ENCODE measurements around the gene RAE1. TPM values are rescaled to one million over a fixed set of nuclear protein-coding genes. Genes with fewer than 3 reads are reported as not detected.

RAE1 gene
- total RNA-seq, 8 experiments from 2014 or later: 27.6 to 49.5 (median 32.8) TPM

DNA sequence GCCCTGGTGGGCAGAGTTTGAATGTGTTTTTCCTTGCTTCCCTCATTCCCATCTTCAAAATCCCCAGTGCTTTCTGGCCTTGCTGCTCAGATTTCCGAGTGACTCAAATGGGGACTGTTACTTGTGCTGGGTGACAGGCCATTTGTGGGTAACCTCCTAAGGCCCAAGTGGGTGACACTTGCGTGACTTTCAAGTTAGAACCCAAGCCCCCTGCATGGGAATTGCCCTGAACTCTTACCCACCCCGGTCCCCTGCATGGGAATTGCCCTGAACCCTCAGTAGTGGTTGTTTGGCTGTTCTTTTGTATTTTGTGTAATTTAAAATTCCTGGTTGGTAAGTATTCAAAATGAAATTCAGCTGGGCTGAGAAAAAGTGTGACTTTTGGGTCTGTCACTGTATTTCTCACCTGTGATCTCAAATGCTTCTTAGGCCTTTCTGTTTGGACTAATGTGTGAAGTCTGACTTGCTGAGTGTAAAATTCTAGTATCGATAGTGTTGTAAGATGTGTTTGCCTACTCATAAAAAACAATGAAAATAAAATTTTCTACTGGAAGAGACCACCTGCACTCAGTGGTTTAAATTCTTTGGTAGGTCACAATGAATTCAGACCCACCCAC, 27.7 kb downstream of the RAE1 start:
- Histone ChIP-seq H3K4me1 (replicated peaks in 1 of 2) (no peaks in the 10 kb centered on the region), H3K27ac (no peak overlapping the region), H3K4me3 (no peak overlapping the region)
- ATAC-seq (replicated peaks in 6 of 8): no peak
- 70 to 100% (median 100%) methylated on average over 1 to 4 of the region's 4 CpGs; no CpG with 5 or more reads in 3 of the 10 experiments for WGBS, 10 experiments
- in situ Hi-C loops (cut with MboI; ENCODE audit: low pct_unique_long_range_greater_than_20kb in 2 of 9, low sequenced_read_pairs in 9 of 9, unreplicated experiment in 9 of 9): loop anchor here in 4 of 9 experiments (5.0 to 25.0 kb wide), 3 partner anchors 109 to 834 kb away; no protein-coding TSS in a partner anchor

DNA sequence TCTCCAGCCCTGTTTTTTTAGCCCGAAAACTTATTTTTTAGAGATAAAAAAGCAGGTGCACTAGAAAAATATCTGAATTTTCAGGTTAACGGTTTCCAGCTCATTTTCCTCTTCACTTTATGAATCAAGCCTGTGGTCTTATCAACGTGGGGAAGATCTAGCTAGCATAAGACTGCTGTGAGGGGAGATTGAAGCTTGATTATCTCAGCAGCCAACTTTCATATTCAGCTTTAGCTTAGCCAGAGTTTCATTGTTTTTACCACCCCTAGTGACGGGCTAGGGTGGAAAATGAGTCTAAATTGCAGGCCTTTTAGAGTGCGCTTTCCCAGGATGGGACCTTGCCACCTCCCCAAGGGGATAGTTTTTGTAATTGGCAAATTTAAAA, 28.2 kb downstream of the RAE1 start:
- in situ Hi-C loops (cut with MboI; ENCODE audit: low pct_unique_long_range_greater_than_20kb in 2 of 9, low sequenced_read_pairs in 9 of 9, unreplicated experiment in 9 of 9): loop anchor here in 4 of 9 experiments (5.0 to 25.0 kb wide), 3 partner anchors 108 to 833 kb away; no protein-coding TSS in a partner anchor
- 50 to 100% (median 85%) methylated on average over 1 to 3 of the region's 5 CpGs; no CpG with 5 or more reads in 1 of the 10 experiments for WGBS, 10 experiments
- ATAC-seq (replicated peaks in 6 of 8): no peak
- Histone ChIP-seq H3K27ac (no peak overlapping the region), H3K4me3 (no peak overlapping the region), H3K4me1 (replicated peaks in 1 of 2) (no peaks in the 10 kb centered on the region)

DNA sequence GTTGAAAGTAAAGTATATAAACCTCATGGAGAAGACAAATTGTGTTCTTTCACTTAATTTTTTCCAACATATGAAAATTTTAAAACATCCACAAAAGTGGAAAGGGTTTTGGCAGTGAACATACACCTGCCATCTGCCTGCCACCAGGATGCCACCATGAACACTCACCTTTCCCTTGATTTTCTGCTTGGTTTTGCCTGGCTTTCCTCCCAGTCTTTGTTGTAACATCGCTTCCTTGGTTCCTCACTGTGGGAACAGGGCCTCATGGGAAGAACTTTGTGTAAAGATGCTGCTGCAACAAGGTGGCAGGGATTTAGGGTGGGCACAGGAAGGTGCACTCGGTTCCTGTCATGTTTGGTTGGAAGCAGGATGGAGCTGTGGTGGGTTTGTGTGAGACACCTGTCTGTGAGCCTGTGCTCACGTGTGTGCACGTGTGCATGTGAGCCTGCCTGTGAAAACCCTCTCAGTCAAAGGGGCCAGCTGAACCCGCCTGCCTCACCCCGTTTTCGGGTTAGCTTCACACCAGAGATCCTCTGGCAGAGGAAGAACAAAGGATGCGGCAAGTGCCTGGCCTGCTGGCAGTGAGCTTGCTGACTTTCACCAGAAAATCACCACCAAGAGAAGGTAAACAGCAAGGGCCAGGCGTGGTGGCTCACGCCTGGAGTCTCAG, 29.2 kb downstream of the RAE1 start:
- no peak for ATAC-seq (replicated peaks in 6 of 8)
- 76 to 100% (median 91%) methylated on average over 1 to 6 of the region's 10 CpGs; no CpG with 5 or more reads in 4 of the 10 experiments for WGBS, 10 experiments
- Histone ChIP-seq H3K4me1 (replicated peaks in 1 of 2) (no peaks in the 10 kb centered on the region), H3K27ac (no peak overlapping the region), H3K4me3 (no peak overlapping the region)
- in situ Hi-C loops (cut with MboI; ENCODE audit: low pct_unique_long_range_greater_than_20kb in 2 of 9, low sequenced_read_pairs in 9 of 9, unreplicated experiment in 9 of 9): loop anchor here in 8 of 9 experiments (10.0 to 25.0 kb wide), 3 partner anchors 107 to 832 kb away; no protein-coding TSS in a partner anchor

DNA sequence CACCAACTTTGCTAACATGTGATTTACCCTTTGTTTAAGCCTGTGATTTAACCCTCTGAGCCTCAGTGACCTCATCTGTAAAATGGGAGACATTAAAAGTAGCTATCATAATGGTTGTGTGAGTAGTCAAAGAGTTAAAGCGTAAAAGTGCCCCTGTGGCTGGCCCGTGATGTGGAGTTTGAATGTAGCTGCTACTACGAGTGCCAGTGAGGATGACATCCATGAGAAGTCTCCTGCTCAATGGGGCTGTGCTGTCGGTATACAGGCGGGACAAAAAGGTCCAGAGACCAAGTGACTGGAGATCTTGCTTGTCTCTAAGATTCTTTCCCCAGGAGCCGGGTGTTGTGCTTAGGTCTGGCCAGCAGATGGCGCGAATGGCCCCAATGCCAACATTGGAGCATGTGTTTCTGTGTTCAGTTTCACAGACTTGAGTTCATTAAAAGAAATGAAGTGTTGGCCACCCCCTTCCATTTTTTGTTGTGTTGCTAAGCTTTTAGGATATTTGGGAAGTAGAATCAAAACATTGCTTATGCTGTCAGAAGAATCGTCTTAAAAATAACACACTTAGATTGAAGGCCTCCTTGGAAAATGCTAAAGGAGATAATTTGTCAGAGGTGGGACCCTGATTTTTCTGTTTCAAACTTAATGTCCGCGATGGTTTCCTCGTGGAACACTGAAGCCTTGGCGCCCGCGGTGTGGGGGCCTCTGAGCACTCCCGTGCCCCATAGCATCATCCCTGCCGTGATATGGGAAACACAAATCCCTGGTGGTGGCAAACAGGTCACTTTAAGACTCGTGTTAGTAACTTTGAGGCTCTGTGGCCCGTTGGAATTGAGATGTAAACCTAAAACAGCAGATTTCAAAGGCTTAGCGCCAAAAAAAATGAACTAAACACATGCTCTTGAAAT, 30.8 kb downstream of the RAE1 start:
- WGBS, 10 experiments: 16 to 83% (median 53%) methylated on average over 6 to 15 of the region's 20 CpGs
- no peak overlapping the region for H3K4me3 ChIP-seq
- H3K4me1 ChIP-seq (replicated peaks in 1 of 2): no peaks in the 10 kb centered on the region
- in situ Hi-C loops (cut with MboI; ENCODE audit: low pct_unique_long_range_greater_than_20kb in 2 of 9, low sequenced_read_pairs in 9 of 9, unreplicated experiment in 9 of 9): loop anchor here in 8 of 9 experiments (10.0 to 25.0 kb wide), 3 partner anchors 105 to 830 kb away; no protein-coding TSS in a partner anchor
- no peak overlapping the region for H3K27ac ChIP-seq
- peak; percentile 41 to 88 (median 66) for ATAC-seq (replicated peaks in 6 of 8)

DNA sequence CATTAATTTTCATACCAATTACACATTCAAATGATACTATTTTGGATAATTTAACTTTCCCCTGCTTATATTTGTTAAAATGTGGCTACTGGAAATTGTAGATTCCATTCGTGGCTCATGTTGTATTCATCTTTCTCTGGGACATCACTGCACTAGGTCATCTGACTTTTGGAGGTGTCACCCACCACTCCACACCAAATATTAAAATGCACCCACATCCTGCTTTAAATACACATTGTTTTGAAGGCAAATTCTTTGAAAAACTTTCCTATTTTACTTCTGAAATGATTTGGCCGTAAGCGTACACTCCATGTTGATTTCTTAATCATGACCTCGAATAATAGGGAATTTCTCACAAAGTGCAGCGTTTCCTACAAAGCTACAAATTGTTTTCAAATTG, 31.5 kb downstream of the RAE1 start:
- H3K4me1 ChIP-seq (replicated peaks in 1 of 2): no peaks in the 10 kb centered on the region
- H3K27ac ChIP-seq: no peak overlapping the region
- no peak overlapping the region for H3K4me3 ChIP-seq
- no peak for ATAC-seq (replicated peaks in 6 of 8)
- in situ Hi-C loops (cut with MboI; ENCODE audit: low pct_unique_long_range_greater_than_20kb in 2 of 9, low sequenced_read_pairs in 9 of 9, unreplicated experiment in 9 of 9): loop anchor here in 8 of 9 experiments (10.0 to 25.0 kb wide), 3 partner anchors 105 to 830 kb away; no protein-coding TSS in a partner anchor
- 60 to 97% (median 90%) methylated on average over 2 to 5 of the region's 5 CpGs for WGBS, 10 experiments

DNA sequence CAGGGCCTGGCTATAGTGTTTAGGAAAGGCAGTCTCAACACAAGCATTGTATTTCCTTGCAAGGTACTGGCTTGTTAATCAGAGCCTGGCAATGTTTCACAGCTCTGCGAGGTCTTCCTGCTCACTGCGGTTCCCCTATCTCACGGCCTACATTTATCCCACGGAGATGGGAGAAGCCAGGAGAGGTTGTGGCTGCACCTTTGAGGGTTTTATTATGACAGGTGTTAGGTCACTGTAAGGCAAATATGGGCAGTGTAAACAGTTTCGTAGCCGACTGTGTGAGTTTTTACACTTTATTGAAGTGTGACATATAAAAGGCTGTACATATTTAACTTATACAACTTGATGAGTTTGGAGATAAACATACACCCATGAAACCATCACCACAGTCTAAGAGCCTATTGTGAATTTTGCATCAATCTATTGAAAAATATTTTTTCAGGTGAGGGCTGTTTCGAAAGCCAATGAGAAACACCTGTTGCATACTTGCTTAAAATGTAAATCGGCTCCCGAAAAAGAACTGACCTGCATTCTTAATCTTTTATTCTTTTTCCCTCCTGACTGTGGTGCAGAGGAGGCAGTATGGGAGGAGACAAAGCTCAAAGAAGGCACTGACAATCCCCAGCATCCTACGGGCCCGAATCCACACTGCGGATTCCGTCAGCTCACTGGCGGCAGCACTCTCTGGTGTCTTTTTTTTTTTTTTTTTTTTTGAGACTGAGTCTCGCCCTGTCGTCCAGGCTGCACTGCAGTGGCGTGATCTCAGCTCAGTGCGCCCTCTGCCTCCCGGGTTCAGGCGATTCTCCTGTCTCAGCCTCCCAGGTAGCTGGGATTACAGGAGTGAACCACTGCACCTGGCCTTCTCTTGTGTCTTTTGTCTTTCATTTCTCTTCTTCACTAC, 32.6 kb downstream of the RAE1 start:
- 83 to 94% (median 89%) methylated on average over 2 to 17 of the region's 20 CpGs for WGBS, 10 experiments
- no peak for ATAC-seq (replicated peaks in 6 of 8)
- in situ Hi-C loops (cut with MboI; ENCODE audit: low pct_unique_long_range_greater_than_20kb in 2 of 9, low sequenced_read_pairs in 9 of 9, unreplicated experiment in 9 of 9): loop anchor here in 8 of 9 experiments (10.0 to 25.0 kb wide), 3 partner anchors 104 to 829 kb away; no protein-coding TSS in a partner anchor
- Histone ChIP-seq H3K27ac (no peak overlapping the region), H3K4me1 (replicated peaks in 1 of 2) (no peaks in the 10 kb centered on the region), H3K4me3 (no peak overlapping the region)

DNA sequence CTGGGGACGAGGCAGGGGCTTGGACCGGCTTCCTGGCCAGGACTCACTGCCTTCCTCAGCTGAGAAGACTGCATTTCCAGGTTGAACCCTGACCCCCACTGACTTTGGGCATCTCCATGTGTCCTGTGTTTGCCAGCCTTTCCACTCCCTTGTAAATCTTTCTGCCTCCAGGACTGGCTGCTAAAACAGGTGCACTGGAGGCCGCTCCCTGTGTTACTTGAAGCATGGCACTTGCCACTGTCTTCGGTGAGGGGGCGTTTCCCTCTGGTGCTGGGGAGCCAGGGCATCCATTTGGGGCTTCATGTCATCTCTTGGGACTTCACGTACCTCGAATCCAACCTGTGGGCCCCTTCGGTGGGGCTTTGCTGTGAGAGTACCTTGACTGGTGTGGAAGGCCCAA, 33.4 kb downstream of the RAE1 start:
- WGBS, 10 experiments: 73 to 96% (median 90%) methylated on average over 2 to 8 of the region's 8 CpGs; no CpG with 5 or more reads in 3 of the 10 experiments

DNA sequence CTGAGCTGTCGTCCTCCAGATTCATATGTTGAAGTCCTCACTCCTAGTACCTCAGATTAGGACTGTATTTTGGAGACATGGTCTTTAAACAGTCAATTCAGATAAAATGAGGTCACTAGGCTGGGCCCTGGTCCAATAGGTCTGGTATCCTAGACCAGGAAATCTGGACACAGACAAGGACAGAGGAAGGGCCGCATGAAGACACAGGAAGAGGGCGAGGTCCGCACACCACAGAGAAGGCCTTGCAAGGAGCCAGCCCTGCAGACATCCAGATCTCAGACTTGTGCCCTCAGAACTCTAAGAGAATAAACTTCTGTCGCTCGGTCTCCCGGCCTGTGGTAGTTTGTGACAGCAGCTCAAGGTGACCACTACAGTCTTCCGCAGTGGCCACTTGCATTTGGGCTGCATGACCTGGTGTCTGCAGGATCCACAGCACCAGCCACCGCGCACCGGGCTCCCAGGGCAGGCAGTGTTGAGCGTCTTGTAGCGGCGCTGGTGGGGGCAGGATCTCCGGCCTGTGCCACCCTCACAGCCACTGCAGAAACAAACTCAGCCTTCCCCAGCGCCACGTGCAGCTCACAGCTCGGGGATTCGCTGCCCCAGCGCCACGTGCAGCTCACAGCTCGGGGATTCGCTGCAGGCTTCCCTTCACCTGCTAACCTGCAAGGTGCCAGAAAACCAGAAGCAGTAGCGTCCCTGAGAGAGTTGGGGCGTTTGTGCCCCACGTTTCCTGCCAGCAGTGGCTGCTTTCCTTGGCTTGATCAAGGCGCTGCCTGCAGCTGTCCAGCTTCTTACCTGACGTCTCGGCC, 34.1 kb downstream of the RAE1 start:
- H3K4me1 ChIP-seq (replicated peaks in 1 of 2): peaks cover 10 to 12% of the 10 kb centered on the region in 2 donors
- no peak overlapping the region for H3K27ac ChIP-seq
- in situ Hi-C loops (cut with MboI; ENCODE audit: low pct_unique_long_range_greater_than_20kb in 2 of 9, low sequenced_read_pairs in 9 of 9, unreplicated experiment in 9 of 9): loop anchor here in 8 of 9 experiments (10.0 to 25.0 kb wide), 3 partner anchors 102 to 827 kb away; no protein-coding TSS in a partner anchor
- 70 to 100% (median 84%) methylated on average over 1 to 15 of the region's 29 CpGs; no CpG with 5 or more reads in 2 of the 10 experiments for WGBS, 10 experiments
- no peak overlapping the region for H3K4me3 ChIP-seq
- ATAC-seq (replicated peaks in 6 of 8): no peak

More for the DNA sequence above, 33.4 kb downstream of the RAE1 start:
- no peak overlapping the region for H3K4me3 ChIP-seq
- H3K4me1 ChIP-seq (replicated peaks in 1 of 2): peaks cover 3 to 6% of the 10 kb centered on the region in 2 donors
- in situ Hi-C loops (cut with MboI; ENCODE audit: low pct_unique_long_range_greater_than_20kb in 2 of 9, low sequenced_read_pairs in 9 of 9, unreplicated experiment in 9 of 9): loop anchor here in 8 of 9 experiments (10.0 to 25.0 kb wide), 3 partner anchors 103 to 828 kb away; no protein-coding TSS in a partner anchor
- ATAC-seq (replicated peaks in 6 of 8): no peak
- no peak overlapping the region for H3K27ac ChIP-seq

DNA sequence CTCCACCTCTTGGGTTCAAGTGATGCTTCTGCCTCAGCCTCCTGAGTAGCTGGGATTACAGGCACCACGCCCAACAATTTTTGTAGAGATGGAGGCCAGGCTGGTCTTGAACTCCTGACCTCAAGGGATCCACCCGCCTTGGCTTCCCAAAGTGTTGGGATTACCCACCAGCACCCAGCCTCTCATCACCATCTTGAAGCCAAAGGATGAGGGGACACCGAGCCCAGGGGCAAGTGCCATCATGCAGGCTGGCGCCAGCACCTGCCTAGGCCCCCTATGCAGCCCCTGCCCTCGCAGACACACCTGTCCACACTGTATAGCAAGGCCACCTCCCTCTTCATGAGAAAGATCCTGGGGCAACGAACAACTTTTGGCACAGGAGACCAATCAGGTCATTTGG, 34.9 kb downstream of the RAE1 start:
- H3K4me1 ChIP-seq (replicated peaks in 1 of 2): peaks cover 13 to 20% of the 10 kb centered on the region in 2 donors
- in situ Hi-C loops (cut with MboI; ENCODE audit: low pct_unique_long_range_greater_than_20kb in 2 of 9, low sequenced_read_pairs in 9 of 9, unreplicated experiment in 9 of 9): loop anchor here in 8 of 9 experiments (10.0 to 25.0 kb wide), 3 partner anchors 101 to 826 kb away; no protein-coding TSS in a partner anchor
- no peak overlapping the region for H3K27ac ChIP-seq
- no peak overlapping the region for H3K4me3 ChIP-seq
- WGBS, 10 experiments: 60 to 100% (median 85%) methylated on average over 1 to 2 of the region's 6 CpGs; no CpG with 5 or more reads in 6 of the 10 experiments
- ATAC-seq (replicated peaks in 6 of 8): no peak

DNA sequence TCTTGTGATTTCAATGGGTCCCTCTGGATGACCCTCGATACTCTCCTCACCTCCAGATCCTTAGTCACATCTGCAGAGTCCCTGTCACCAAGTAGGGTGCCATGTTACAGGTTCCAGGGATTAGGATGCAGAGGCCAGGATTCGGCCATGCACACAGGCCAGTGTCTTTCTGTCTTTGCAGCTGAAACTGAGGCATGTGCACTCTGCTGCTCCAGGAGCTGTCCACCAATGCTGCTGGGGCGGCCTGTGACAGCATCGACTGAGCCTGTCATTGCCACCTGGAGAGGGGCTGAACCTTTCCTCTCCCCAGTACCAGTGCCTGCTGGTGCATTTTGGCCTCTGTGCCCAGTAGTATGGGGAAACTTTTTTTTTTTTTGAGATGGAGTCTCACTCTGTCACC, 35.7 kb downstream of the RAE1 start:
- H3K4me1 ChIP-seq (replicated peaks in 1 of 2): peaks cover 14 to 21% of the 10 kb centered on the region in 2 donors
- in situ Hi-C loops (cut with MboI; ENCODE audit: low pct_unique_long_range_greater_than_20kb in 2 of 9, low sequenced_read_pairs in 9 of 9, unreplicated experiment in 9 of 9): loop anchor here in 8 of 9 experiments (10.0 to 25.0 kb wide), 3 partner anchors 101 to 826 kb away; no protein-coding TSS in a partner anchor
- ATAC-seq (replicated peaks in 6 of 8): no peak
- no peak overlapping the region for H3K27ac ChIP-seq
- H3K4me3 ChIP-seq: no peak overlapping the region
- WGBS, 10 experiments: 80 to 100% (median 100%) methylated on average over 1 to 2 of the region's 4 CpGs; no CpG with 5 or more reads in 5 of the 10 experiments

DNA sequence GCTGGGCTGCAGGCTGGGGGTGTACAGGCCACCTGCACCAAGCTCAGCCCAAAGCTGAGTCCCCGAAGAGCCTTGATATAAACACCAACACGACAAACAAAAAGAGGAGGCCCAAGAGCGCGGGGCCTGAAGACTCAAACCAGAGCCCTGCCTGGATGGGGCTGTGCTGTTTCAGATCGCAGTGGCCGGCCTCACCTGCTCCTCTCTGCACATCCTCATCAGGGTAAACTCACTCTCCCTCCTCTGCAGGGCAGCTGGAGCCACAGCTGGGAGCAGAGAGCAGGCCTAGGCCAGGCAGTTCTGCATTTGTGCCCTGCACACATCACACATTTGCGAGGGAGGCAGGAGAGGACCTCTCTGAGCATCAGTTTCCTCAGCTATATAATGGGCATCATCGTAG, 36.4 kb downstream of the RAE1 start:
- no peak overlapping the region for H3K4me3 ChIP-seq
- no peak overlapping the region for H3K27ac ChIP-seq
- H3K4me1 ChIP-seq (replicated peaks in 1 of 2): peaks cover 18 to 25% of the 10 kb centered on the region in 2 donors
- ATAC-seq (replicated peaks in 6 of 8): no peak
- in situ Hi-C loops (cut with MboI; ENCODE audit: low pct_unique_long_range_greater_than_20kb in 2 of 9, low sequenced_read_pairs in 9 of 9, unreplicated experiment in 9 of 9): loop anchor here in 8 of 9 experiments (10.0 to 25.0 kb wide), 3 partner anchors 100 to 825 kb away; no protein-coding TSS in a partner anchor
- WGBS, 10 experiments: 91 to 100% (median 98%) methylated on average over 1 to 4 of the region's 8 CpGs; no CpG with 5 or more reads in 6 of the 10 experiments

Measured in motor neuron (in vitro differentiated cells).